K562 treated with DMSO at 1 percent for 48 hours (cell line): ENCODE measurements around the gene COX5A. TPM values are rescaled to one million over a fixed set of nuclear protein-coding genes. Genes with fewer than 3 reads are reported as not detected.

Experiments
- total RNA-seq: library from RNA; unstranded; fragments of 300-600 nt; gene quantifications from 2 replicates; pipeline ENCODE4 v1.2.3, GENCODE V29; 2022; ENCODE audit warnings: low replicate concordance; ENCODE audit errors: extremely low read depth

The COX5A gene
- total RNA-seq, result not detected in 2 replicates

GRCh38 chr15:74937590-74938371, at the start of gene COX5A:
COX5A (minus strand) TSS chr15:74938073; CDS start chr15:74938014, 59 bp downstream.

GRCh38 chr15:74956648-74957475, 19.0 kb upstream of the COX5A start, which contains the start of gene RPP25:
RPP25 (minus strand) TSS chr15:74956772; CDS start chr15:74956583, 189 bp downstream.

GRCh38 chr15:74906450-74907162, 31.3 kb downstream of the COX5A start, which contains the start of gene FAM219B:
FAM219B (minus strand) TSS chr15:74906851; CDS start chr15:74906800, 51 bp downstream.

GRCh38 chr15:74889883-74890664, 47.8 kb downstream of the COX5A start, which contains the start of gene MPI:
MPI (plus strand) TSS chr15:74890042; CDS start chr15:74890074, 32 bp downstream.

GRCh38 chr15:74873036-74873755, 64.7 kb downstream of the COX5A start, which contains the start of gene SCAMP2:
SCAMP2 (minus strand) TSS chr15:74873365; CDS start chr15:74873255, 110 bp downstream.

Other genes starting within 250 kb of the COX5A start
- gene EDC3, start 242.0 kb downstream of the COX5A start, total RNA-seq, result not detected in 2 replicates
- not detected in 2 replicates for gene CYP1A1, start 212.5 kb downstream of the COX5A start, total RNA-seq
- not detected in 2 replicates for gene CYP1A2, start 189.2 kb downstream of the COX5A start, total RNA-seq
- not detected in 2 replicates for gene CSK, start 156.0 kb downstream of the COX5A start, total RNA-seq
- not detected in 2 replicates for gene LMAN1L, start 125.2 kb downstream of the COX5A start, total RNA-seq
- not detected in 2 replicates for gene CPLX3, start 111.4 kb downstream of the COX5A start, total RNA-seq
- gene ULK3, start 94.9 kb downstream of the COX5A start, total RNA-seq, result not detected in 2 replicates
- not detected in 2 replicates for gene SCAMP2, start 64.7 kb downstream of the COX5A start, total RNA-seq
- not detected in 2 replicates for gene MPI, start 48.0 kb downstream of the COX5A start, total RNA-seq
- gene FAM219B, start 31.2 kb downstream of the COX5A start, total RNA-seq, result not detected in 2 replicates
- gene RPP25, start 18.7 kb upstream of the COX5A start, total RNA-seq, result not detected in 2 replicates
- not detected in 2 replicates for gene SCAMP5, start 57.5 kb upstream of the COX5A start, total RNA-seq
- not detected in 2 replicates for gene PPCDC, start 85.5 kb upstream of the COX5A start, total RNA-seq